ENCODE measurements around the gene LRRC8C. TPM values are rescaled to one million over a fixed set of nuclear protein-coding genes. Genes with fewer than 3 reads are reported as not detected.

The LRRC8C gene
- total RNA-seq, 1 donor, result 10.8 TPM

- TF ChIP-seq CTCF (IDR thresholded peaks at IDR 0.05; ENCODE audit: insufficient read depth, low read depth, low read length), result no peak
- H3K4me3 ChIP-seq (ENCODE audit: low read depth, low read length), result no peak overlapping the region
- no peak for DNase-seq (ENCODE audit: low read depth)
Measured at GRCh38 chr1:89643577-89643976, 10.7 kb downstream of the LRRC8C start.

- DNase-seq (ENCODE audit: low read depth), result no peak
- no peak for TF ChIP-seq CTCF (IDR thresholded peaks at IDR 0.05; ENCODE audit: insufficient read depth, low read depth, low read length)
- H3K4me3 ChIP-seq (ENCODE audit: low read depth, low read length), result no peak overlapping the region
Measured at GRCh38 chr1:89644119-89644814, 11.3 kb downstream of the LRRC8C start.

- no peak for DNase-seq (ENCODE audit: low read depth)
- H3K4me3 ChIP-seq (ENCODE audit: low read depth, low read length), result no peak overlapping the region
- TF ChIP-seq CTCF (IDR thresholded peaks at IDR 0.05; ENCODE audit: insufficient read depth, low read depth, low read length), result no peak
Measured at GRCh38 chr1:89646259-89646658, 13.3 kb downstream of the LRRC8C start.

GRCh38 chr1:89649783-89650182 lies 16.9 kb downstream of the LRRC8C start:
- no peak for DNase-seq (ENCODE audit: low read depth)
- no peak for TF ChIP-seq CTCF (IDR thresholded peaks at IDR 0.05; ENCODE audit: insufficient read depth, low read depth, low read length)
- no peak overlapping the region for H3K4me3 ChIP-seq (ENCODE audit: low read depth, low read length)

GRCh38 chr1:89652373-89652772 lies 19.5 kb downstream of the LRRC8C start:
- no peak for DNase-seq (ENCODE audit: low read depth)
- H3K4me3 ChIP-seq (ENCODE audit: low read depth, low read length), result no peak overlapping the region
- TF ChIP-seq CTCF (IDR thresholded peaks at IDR 0.05; ENCODE audit: insufficient read depth, low read depth, low read length), result no peak

- TF ChIP-seq CTCF (IDR thresholded peaks at IDR 0.05; ENCODE audit: insufficient read depth, low read depth, low read length), result no peak
- DNase-seq (ENCODE audit: low read depth), result no peak
Measured at GRCh38 chr1:89657886-89658285, 25.0 kb downstream of the LRRC8C start.

More at GRCh38 chr1:89657886-89658285, 25.0 kb downstream of the LRRC8C start:
- H3K4me3 ChIP-seq (ENCODE audit: low read depth, low read length), result no peak overlapping the region

Measured in fibroblast of villous mesenchyme (primary cell).